Measurements from ENCODE around the gene TENT5C. TPM values are rescaled to one million over a fixed set of nuclear protein-coding genes. Genes with fewer than 3 reads are reported as not detected.

TENT5C gene
- total and polyA plus RNA-seq, 2 of the 13 experiments (the other 11 are each of a cell fraction or from before 2014, with no cell fraction given) = 0.02 to 0.38 TPM

DNA sequence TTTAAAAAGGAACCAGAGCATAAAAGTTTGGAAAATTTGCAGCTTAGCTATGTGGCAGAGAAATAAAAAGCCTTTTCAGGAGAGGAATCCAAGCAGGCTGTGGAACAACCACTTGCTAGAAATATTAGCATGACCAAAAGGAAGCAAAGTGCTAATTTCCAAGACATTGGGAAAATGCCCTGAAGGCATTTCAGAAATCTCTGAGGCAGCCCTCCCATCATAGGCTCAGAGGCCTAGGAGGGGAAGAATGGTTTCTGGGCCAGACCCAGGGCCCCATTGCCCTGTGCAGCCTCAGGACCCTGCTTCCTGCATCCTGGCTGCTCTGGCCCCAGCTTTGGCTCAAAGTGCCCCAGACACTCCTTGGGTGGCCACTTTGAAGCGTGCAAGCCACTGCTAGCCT is 56.8 kb downstream of the TENT5C start:
- no TSS peak for BruUV-seq (replicated peaks)
- ATAC-seq (no peak), DNase-seq (ENCODE audit: low spot score) (no peak), FAIRE-seq (no peak)
- WGBS (ENCODE audit: low lambda C conversion rate) = no CpG with 5 or more reads among the region's 1 CpG
- POLR2A ChIA-PET = no interaction called here
- CTCF ChIA-PET (ENCODE audit: low intra/inter-chr PET ratio, low total read pairs) = no interaction called here
- Histone ChIP-seq H3K4me1 (ENCODE audit: insufficient read depth, low read length) (no peaks in the 10 kb centered on the region), H3K36me3 (replicated peaks in 1 of 2; ENCODE audit: control insufficient read depth in 1 of 2, insufficient read depth in 2 of 2, low read length in 2 of 2) (no peaks in the 10 kb centered on the region), H3K4me2 (ENCODE audit: low read depth, low read length) (no peak overlapping the region), H3K4me3 (replicated peaks in 1 of 3; ENCODE audit: insufficient read depth in 1 of 3, low read depth in 2 of 3, low read length in 3 of 3) (no peak overlapping the region), H3K9me3 (ENCODE audit: low read length) (no peaks in the 10 kb centered on the region), H3K27me3 (ENCODE audit: control insufficient read depth in 1 of 2, insufficient read depth in 2 of 2, low read length in 2 of 2) (no peaks in the 10 kb centered on the region), H3K9ac (ENCODE audit: insufficient read depth, low read depth, low read length) (no peak overlapping the region), H2AFZ (ENCODE audit: low read length) (no peak overlapping the region), H4K20me1 (ENCODE audit: insufficient read depth, low read length) (no peaks in the 10 kb centered on the region), H3K79me2 (ENCODE audit: insufficient read depth, low read length) (no peaks in the 10 kb centered on the region), H3K27ac (ENCODE audit: extremely low read length, insufficient read depth, low read length) (no peak overlapping the region)
- intact Hi-C loops (cut with micrococcal nuclease; ENCODE audit: unreplicated experiment) = no loop called here
- in situ Hi-C loops (cut with HindIII; ENCODE audit: extremely low pct_ligation_motif_present, low pct_unique_long_range_greater_than_20kb) = no loop called here
- TF ChIP-seq GABPB1 (CRISPR knock-in tag; IDR thresholded peaks at IDR 0.05) = no peak
- no peak for TF ChIP-seq ZBTB7A (CRISPR knock-in tag; IDR thresholded peaks at IDR 0.05)
- TF ChIP-seq ZSCAN31 (CRISPR knock-in tag; IDR thresholded peaks at IDR 0.05; ENCODE audit: low read depth) = no peak
- TF ChIP-seq KLF16 (CRISPR knock-in tag; IDR thresholded peaks at IDR 0.05) = no peak
- TF ChIP-seq, protein P1, sequence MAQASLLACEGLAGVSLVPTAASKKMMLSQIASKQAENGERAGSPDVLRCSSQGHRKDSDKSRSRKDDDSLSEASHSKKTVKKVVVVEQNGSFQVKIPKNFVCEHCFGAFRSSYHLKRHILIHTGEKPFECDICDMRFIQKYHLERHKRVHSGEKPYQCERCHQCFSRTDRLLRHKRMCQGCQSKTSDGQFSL (CRISPR knock-in tag; IDR thresholded peaks at IDR 0.05) = no peak
- no peak for TF ChIP-seq POLR2AphosphoS5 (IDR thresholded peaks at IDR 0.05; ENCODE audit: low read depth, low read length)
- TF ChIP-seq SRF (IDR thresholded peaks at IDR 0.05; ENCODE audit: low read depth, low read length) = no peak
- no peak for TF ChIP-seq SAP130 (CRISPR knock-in tag; IDR thresholded peaks at IDR 0.05; ENCODE audit: low read depth)
- no peak for TF ChIP-seq ZNF547 (CRISPR knock-in tag; IDR thresholded peaks at IDR 0.05)
- TF ChIP-seq, protein P2, sequence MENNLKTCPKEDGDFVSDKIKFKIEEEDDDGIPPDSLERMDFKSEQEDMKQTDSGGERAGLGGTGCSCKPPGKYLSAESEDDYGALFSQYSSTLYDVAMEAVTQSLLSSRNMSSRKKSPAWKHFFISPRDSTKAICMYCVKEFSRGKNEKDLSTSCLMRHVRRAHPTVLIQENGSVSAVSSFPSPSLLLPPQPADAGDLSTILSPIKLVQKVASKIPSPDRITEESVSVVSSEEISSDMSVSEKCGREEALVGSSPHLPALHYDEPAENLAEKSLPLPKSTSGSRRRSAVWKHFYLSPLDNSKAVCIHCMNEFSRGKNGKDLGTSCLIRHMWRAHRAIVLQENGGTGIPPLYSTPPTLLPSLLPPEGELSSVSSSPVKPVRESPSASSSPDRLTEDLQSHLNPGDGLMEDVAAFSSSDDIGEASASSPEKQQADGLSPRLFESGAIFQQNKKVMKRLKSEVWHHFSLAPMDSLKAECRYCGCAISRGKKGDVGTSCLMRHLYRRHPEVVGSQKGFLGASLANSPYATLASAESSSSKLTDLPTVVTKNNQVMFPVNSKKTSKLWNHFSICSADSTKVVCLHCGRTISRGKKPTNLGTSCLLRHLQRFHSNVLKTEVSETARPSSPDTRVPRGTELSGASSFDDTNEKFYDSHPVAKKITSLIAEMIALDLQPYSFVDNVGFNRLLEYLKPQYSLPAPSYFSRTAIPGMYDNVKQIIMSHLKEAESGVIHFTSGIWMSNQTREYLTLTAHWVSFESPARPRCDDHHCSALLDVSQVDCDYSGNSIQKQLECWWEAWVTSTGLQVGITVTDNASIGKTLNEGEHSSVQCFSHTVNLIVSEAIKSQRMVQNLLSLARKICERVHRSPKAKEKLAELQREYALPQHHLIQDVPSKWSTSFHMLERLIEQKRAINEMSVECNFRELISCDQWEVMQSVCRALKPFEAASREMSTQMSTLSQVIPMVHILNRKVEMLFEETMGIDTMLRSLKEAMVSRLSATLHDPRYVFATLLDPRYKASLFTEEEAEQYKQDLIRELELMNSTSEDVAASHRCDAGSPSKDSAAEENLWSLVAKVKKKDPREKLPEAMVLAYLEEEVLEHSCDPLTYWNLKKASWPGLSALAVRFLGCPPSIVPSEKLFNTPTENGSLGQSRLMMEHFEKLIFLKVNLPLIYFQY (CRISPR knock-in tag; IDR thresholded peaks at IDR 0.05; ENCODE audit: borderline replicate concordance) = no peak
- no peak for TF ChIP-seq SMARCE1 (IDR thresholded peaks at IDR 0.05; ENCODE audit: borderline replicate concordance)
- TF ChIP-seq, protein P3, sequence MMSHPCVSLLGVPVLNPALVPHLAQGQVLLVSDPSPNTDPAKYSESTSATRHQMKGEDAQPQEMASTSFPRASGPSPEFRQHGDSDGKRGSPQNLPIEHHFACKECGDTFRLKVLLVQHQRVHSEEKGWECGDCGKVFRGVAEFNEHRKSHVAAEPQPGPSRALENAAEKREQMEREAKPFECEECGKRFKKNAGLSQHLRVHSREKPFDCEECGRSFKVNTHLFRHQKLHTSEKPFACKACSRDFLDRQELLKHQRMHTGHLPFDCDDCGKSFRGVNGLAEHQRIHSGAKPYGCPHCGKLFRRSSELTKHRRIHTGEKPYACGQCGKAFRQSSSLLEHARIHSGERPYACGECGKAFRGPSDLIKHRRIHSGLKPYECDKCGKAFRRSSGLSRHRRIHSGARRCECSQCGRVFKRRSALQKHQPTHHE (CRISPR knock-in tag; IDR thresholded peaks at IDR 0.05; ENCODE audit: borderline replicate concordance) = no peak
- no peak for TF ChIP-seq ZSCAN21 (CRISPR knock-in tag; IDR thresholded peaks at IDR 0.05; ENCODE audit: borderline replicate concordance)
- TF ChIP-seq, protein P4, sequence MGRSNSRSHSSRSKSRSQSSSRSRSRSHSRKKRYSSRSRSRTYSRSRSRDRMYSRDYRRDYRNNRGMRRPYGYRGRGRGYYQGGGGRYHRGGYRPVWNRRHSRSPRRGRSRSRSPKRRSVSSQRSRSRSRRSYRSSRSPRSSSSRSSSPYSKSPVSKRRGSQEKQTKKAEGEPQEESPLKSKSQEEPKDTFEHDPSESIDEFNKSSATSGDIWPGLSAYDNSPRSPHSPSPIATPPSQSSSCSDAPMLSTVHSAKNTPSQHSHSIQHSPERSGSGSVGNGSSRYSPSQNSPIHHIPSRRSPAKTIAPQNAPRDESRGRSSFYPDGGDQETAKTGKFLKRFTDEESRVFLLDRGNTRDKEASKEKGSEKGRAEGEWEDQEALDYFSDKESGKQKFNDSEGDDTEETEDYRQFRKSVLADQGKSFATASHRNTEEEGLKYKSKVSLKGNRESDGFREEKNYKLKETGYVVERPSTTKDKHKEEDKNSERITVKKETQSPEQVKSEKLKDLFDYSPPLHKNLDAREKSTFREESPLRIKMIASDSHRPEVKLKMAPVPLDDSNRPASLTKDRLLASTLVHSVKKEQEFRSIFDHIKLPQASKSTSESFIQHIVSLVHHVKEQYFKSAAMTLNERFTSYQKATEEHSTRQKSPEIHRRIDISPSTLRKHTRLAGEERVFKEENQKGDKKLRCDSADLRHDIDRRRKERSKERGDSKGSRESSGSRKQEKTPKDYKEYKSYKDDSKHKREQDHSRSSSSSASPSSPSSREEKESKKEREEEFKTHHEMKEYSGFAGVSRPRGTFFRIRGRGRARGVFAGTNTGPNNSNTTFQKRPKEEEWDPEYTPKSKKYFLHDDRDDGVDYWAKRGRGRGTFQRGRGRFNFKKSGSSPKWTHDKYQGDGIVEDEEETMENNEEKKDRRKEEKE (IDR thresholded peaks at IDR 0.05) = no peak
- TF ChIP-seq MXD4 (CRISPR knock-in tag; IDR thresholded peaks at IDR 0.05) = no peak
- TF ChIP-seq EP300 (IDR thresholded peaks at IDR 0.05; ENCODE audit: low read depth in 2 of 2, low read length in 2 of 2) = no peak
- TF ChIP-seq EP300 (CRISPR knock-in tag; IDR thresholded peaks at IDR 0.05; ENCODE audit: borderline replicate concordance) = no peak
- no peak for TF ChIP-seq HDAC1 (CRISPR knock-in tag; IDR thresholded peaks at IDR 0.05)
- no peak for TF ChIP-seq ZNF550 (CRISPR knock-in tag; IDR thresholded peaks at IDR 0.05; ENCODE audit: borderline replicate concordance)

All from HepG2 (cell line).